ENCODE results near the gene EDA.

Gene EDA

DNA sequence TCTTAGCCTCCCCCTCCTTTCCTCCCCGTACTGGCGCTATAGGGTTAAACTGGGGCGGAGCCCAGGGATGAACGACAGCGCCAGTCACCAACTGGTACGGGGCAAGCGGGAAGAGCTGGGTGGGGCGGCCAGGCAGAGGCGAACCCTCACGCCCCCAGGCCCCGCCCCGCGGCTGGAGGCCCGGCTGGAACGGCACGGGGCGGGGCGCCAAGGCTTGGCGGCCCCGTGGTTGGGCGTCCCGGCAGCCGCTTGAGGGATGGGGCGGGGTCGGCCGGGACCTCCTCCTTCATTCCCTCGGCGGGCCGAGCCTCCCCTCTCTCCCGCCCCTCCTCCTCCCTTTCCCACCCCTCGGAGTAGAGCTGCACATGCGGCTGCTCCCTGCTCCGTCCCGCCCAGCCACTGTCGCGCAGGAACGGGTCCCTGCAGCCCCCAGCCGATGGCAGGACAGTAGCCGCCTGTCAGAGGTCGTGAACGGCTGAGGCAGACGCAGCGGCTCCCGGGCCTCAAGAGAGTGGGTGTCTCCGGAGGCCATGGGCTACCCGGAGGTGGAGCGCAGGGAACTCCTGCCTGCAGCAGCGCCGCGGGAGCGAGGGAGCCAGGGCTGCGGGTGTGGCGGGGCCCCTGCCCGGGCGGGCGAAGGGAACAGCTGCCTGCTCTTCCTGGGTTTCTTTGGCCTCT, at the start of gene EDA:
Gene EDA (plus strand): TSS at position 335 of the 678 bp plus-strand sequence.
- TF ChIP-seq, protein P1, sequence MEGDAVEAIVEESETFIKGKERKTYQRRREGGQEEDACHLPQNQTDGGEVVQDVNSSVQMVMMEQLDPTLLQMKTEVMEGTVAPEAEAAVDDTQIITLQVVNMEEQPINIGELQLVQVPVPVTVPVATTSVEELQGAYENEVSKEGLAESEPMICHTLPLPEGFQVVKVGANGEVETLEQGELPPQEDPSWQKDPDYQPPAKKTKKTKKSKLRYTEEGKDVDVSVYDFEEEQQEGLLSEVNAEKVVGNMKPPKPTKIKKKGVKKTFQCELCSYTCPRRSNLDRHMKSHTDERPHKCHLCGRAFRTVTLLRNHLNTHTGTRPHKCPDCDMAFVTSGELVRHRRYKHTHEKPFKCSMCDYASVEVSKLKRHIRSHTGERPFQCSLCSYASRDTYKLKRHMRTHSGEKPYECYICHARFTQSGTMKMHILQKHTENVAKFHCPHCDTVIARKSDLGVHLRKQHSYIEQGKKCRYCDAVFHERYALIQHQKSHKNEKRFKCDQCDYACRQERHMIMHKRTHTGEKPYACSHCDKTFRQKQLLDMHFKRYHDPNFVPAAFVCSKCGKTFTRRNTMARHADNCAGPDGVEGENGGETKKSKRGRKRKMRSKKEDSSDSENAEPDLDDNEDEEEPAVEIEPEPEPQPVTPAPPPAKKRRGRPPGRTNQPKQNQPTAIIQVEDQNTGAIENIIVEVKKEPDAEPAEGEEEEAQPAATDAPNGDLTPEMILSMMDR (IDR thresholded peaks at IDR 0.05; ENCODE audit: low read depth, low read length): no peak
- H3K4me3 ChIP-seq (ENCODE audit: low read depth, low read length): peak within 1 kb of the TSS; percentile 8; the same call in 1 of the 2 replicates

- TF ChIP-seq, protein P1 (IDR thresholded peaks at IDR 0.05; ENCODE audit: low read depth, low read length): no peak
- H3K4me3 ChIP-seq (ENCODE audit: low read depth, low read length): no peak overlapping the region
Observed at GRCh38 chrX:69568828-69569227, 47.1 kb upstream of the EDA start.

GRCh38 chrX:69597399-69597798, 18.5 kb upstream of the EDA start:
- TF ChIP-seq, protein P1 (IDR thresholded peaks at IDR 0.05; ENCODE audit: low read depth, low read length): no peak
- H3K4me3 ChIP-seq (ENCODE audit: low read depth, low read length): no peak overlapping the region

DNA sequence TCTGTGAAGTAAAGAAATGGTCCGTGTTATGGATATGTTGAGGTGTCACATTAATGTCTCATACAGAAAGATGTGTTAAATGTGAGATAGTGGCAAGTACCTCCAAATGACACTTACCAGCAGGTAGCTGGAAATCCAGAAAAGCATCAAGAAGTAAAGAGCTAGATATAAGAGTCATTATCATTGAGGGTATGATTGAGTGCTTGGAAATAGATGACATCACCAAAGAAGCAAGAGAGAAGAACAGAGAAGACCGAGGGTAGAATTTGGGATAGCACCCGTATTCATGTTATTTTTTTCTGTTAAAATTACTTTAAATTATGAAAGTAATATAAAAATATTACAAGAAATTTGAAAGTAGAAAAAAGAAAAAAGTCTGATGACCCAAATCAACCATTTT, 15.7 kb upstream of the EDA start:
- TF ChIP-seq, protein P1 (IDR thresholded peaks at IDR 0.05; ENCODE audit: low read depth, low read length): no peak
- H3K4me3 ChIP-seq (ENCODE audit: low read depth, low read length): no peak overlapping the region

DNA sequence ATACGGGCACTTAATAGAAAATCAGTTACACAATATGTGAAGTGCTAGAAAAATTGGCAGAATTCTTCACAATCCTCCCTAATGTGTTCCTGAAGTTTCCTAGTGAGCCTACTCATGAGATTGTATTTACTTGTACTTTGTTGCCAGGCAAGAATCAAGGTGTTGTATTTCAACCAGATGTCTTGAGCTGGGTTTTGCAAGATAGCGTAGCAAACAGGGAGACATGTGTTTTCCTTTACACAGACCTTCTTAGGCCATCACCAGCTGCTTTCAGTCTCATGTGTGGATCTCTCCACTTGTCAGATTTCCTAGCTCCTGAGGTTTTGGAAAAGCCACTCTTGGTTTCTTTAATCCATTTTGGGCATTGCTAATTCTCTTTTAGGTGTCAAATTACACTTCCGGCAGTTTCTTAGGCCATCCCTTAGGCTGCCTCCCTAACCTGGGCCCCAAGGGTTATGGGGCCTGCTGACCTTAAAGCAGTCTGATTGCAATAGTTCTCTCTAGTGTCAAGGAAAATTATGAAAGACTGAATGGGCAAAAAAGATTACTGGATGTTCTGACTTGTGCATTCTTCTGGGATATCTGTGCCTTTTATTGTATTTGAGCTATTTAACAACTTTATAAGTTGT, 12.2 kb upstream of the EDA start:
- H3K4me3 ChIP-seq (ENCODE audit: low read depth, low read length): no peak overlapping the region
- TF ChIP-seq, protein P1 (IDR thresholded peaks at IDR 0.05; ENCODE audit: low read depth, low read length): no peak

DNA sequence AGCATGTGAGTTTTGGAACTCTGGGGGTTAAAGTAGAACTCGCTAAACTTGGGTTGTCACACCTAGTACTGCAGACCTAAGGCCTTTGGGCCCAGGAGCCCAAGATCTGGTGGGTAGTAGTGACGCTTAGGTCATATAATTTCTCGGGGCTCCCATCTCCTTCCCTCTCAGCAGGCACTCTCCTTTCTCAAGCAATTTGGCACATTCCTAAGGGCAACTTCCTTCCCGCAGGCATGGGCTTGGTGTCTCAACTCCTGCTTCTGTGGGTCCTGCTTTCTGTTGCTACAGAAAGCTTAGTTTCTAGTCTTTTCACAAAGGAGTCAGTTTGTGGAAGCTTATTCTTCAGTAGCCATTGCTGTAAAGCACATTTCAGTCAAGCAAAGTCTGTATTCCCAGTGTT, 10.4 kb upstream of the EDA start:
- H3K4me3 ChIP-seq (ENCODE audit: low read depth, low read length): no peak overlapping the region
- TF ChIP-seq, protein P1 (IDR thresholded peaks at IDR 0.05; ENCODE audit: low read depth, low read length): no peak

DNA sequence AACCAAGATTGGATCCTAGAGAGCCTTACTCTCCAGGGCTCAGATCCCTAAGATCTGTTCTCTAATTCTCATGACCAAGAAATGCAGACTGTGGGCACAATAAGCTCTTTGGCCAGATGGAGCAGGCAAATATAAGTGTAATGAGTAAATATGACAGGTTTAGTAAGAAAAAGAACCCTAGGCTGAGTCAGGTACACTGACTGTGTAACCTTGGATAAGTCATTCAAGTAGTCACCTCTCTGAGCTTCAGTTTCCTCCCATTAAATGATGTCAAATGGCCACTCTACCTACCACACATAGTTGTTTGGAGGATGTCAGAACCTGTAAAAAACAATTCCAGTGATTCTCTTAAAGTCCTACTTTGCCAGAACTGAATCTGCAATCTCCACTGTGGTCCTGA, 8.3 kb upstream of the EDA start:
- TF ChIP-seq, protein P1 (IDR thresholded peaks at IDR 0.05; ENCODE audit: low read depth, low read length): no peak
- no peak overlapping the region for H3K4me3 ChIP-seq (ENCODE audit: low read depth, low read length)
